H1 (cell line): Measurements from ENCODE around the gene LRWD1. TPM values are rescaled to one million over a fixed set of nuclear protein-coding genes. Genes with fewer than 3 reads are reported as not detected.

ENCODE experiments used
- CTCF ChIA-PET: fragments of 300-600 bp; sonication (Branson Sonifier 250); formaldehyde crosslinking; loops from one replicate; lab custom pipeline; 2021; ENCODE audit not compliant: partially characterized antibody; lab: Charles Lee
- POLR2A ChIA-PET: fragments of 300-600 bp; sonication (Branson Sonifier 250); formaldehyde crosslinking; loops from one replicate; lab custom pipeline; 2021; ENCODE audit warnings: inconsistent platforms; ENCODE audit not compliant: partially characterized antibody; lab: Charles Lee
- DNase-seq, 2 experiments: peaks; one replicate each; pipeline versions ENCODE4 v3.0.0 to v3.0.0-alpha.2; 2010 to 2022; ENCODE audit warnings: low spot score in 2 of 2, low read depth in 1 of 2, mixed read lengths in 1 of 2
- FAIRE-seq: peaks from 2 replicates; lab custom pipeline; 2011; peaks lifted over from hg19 to GRCh38; lab: Jason Lieb, UNC
- H2AFZ ChIP-seq: 2 replicates; pipeline ENCODE4 v1.8.1; 2012; ENCODE audit warnings: low read length, inconsistent platforms
- H2AK5ac ChIP-seq: 2 replicates; pipeline ENCODE4 v1.6.1; 2013; ENCODE audit warnings: low read depth, low read length
- H2BK120ac ChIP-seq: replicated peaks from 2 replicates; pipeline ENCODE3; 2013; ENCODE audit warnings: low read depth, low read length, inconsistent platforms
- H2BK12ac ChIP-seq: 2 replicates; pipeline ENCODE4 v1.6.1; 2013; ENCODE audit warnings: low read depth, low read length
- H2BK15ac ChIP-seq: 2 replicates; pipeline ENCODE4 v1.6.1; 2013; ENCODE audit warnings: low read length
- H2BK20ac ChIP-seq: 2 replicates; pipeline ENCODE4 v1.6.1; 2013; ENCODE audit warnings: low read length
- H2BK5ac ChIP-seq: 2 replicates; pipeline ENCODE4 v1.6.1; 2013; ENCODE audit warnings: low read depth, low read length
- H3K14ac ChIP-seq: 2 replicates; pipeline ENCODE4 v1.6.1; 2013; ENCODE audit warnings: inconsistent platforms; ENCODE audit not compliant: insufficient read length
- H3K18ac ChIP-seq: 2 replicates; pipeline ENCODE4 v1.6.1; 2013; ENCODE audit warnings: low read length; ENCODE audit errors: extremely low read depth
- H3K23ac ChIP-seq: 2 replicates; pipeline ENCODE4 v1.6.1; 2013; ENCODE audit warnings: inconsistent platforms; ENCODE audit not compliant: insufficient read length
- H3K23me2 ChIP-seq: 2 replicates; pipeline ENCODE4 v1.6.1; 2013; ENCODE audit warnings: low read depth, low read length
- H3K27ac ChIP-seq: 2 replicates; pipeline ENCODE4 v1.6.1; 2011; ENCODE audit warnings: low read depth, low read length, inconsistent platforms
- H3K27me3 ChIP-seq, 4 experiments: replicated peaks in 1 of 4; 1 replicate in 1 of 4; 2 replicates in 3 of 4; pipeline versions ENCODE4 v1.6.1 to v1.8.1; 2011 to 2013; ENCODE audit warnings: low read length in 3 of 4, mild to moderate bottlenecking in 3 of 4, inconsistent platforms in 2 of 4, mixed read lengths in 2 of 4, moderate library complexity in 1 of 4; ENCODE audit not compliant: control insufficient read depth in 3 of 4, insufficient read depth in 3 of 4; ENCODE audit errors: extremely low read depth in 1 of 4
- H3K36me3 ChIP-seq, 4 experiments: 2 replicates each; pipeline versions ENCODE4 v1.6.1 to v1.8.1; 2011 to 2013; ENCODE audit warnings: mild to moderate bottlenecking in 4 of 4, low read length in 3 of 4, moderate library complexity in 2 of 4, control low read depth in 1 of 4, inconsistent platforms in 1 of 4; ENCODE audit not compliant: insufficient read depth in 4 of 4, control insufficient read depth in 2 of 4
- H3K4ac ChIP-seq: replicated peaks from 2 replicates; pipeline ENCODE3; 2013; ENCODE audit warnings: low read length, low read depth, mixed read lengths, inconsistent platforms; ENCODE audit not compliant: insufficient read length
- H3K4me1 ChIP-seq, 4 experiments: replicated peaks in 1 of 4; 1 replicate in 1 of 4; 2 replicates in 3 of 4; pipeline versions ENCODE4 v1.6.1 to v1.8.1; 2011 to 2013; ENCODE audit warnings: low read length in 3 of 4, inconsistent platforms in 2 of 4, mixed read lengths in 1 of 4; ENCODE audit not compliant: insufficient read depth in 4 of 4, control insufficient read depth in 3 of 4
- H3K4me2 ChIP-seq, 2 experiments: 2 replicates each; pipeline versions ENCODE4 v1.6.1 to v1.8.1; 2011 to 2013; ENCODE audit warnings: low read depth in 2 of 2, low read length in 2 of 2, control low read depth in 1 of 2, inconsistent platforms in 1 of 2, mild to moderate bottlenecking in 1 of 2; ENCODE audit not compliant: insufficient read depth in 1 of 2
- H3K4me3 ChIP-seq, 4 experiments: fragments of 200-600, 300-600 bp in 1 of 4; sonication (generic), shearing (Covaris generic), sonication (Bioruptor Twin) in 1 of 4; 2 replicates each; pipeline versions ENCODE4 v1.5.1 to v1.8.1; 2011 to 2016; ENCODE audit warnings: low read length in 4 of 4, low read depth in 3 of 4, control low read depth in 2 of 4, inconsistent platforms in 2 of 4, mild to moderate bottlenecking in 2 of 4, mixed read lengths in 1 of 4, moderate library complexity in 1 of 4; ENCODE audit not compliant: insufficient read depth in 2 of 4; ENCODE audit errors: extremely low read depth in 1 of 4
- H3K56ac ChIP-seq: replicated peaks from 2 replicates; pipeline ENCODE3; 2013; ENCODE audit warnings: low read depth, mild to moderate bottlenecking, mixed read lengths, low read length, inconsistent platforms; ENCODE audit not compliant: insufficient read length
- H3K79me1 ChIP-seq: 2 replicates; pipeline ENCODE4 v1.6.1; 2013; ENCODE audit warnings: low read depth, low read length, control low read depth
- H3K79me2 ChIP-seq, 2 experiments: 2 replicates each; pipeline versions ENCODE4 v1.6.1 to v1.8.1; 2012 to 2013; ENCODE audit warnings: low read length in 2 of 2, mild to moderate bottlenecking in 2 of 2, inconsistent platforms in 1 of 2; ENCODE audit not compliant: insufficient read depth in 2 of 2, control insufficient read depth in 1 of 2
- H3K9ac ChIP-seq, 4 experiments: replicated peaks in 1 of 4; 1 replicate in 1 of 4; 2 replicates in 3 of 4; pipeline versions ENCODE4 v1.6.1 to v1.8.1; 2011 to 2013; ENCODE audit warnings: low read depth in 3 of 4, low read length in 3 of 4, control low read depth in 2 of 4, mild to moderate bottlenecking in 2 of 4, moderate library complexity in 2 of 4, inconsistent platforms in 1 of 4; ENCODE audit errors: extremely low read depth in 1 of 4
- H3K9me3 ChIP-seq, 2 experiments: 2 replicates each; pipeline versions ENCODE4 v1.6.1 to v1.8.1; 2012 to 2013; ENCODE audit warnings: mild to moderate bottlenecking in 2 of 2, moderate library complexity in 2 of 2, control low read depth in 1 of 2, inconsistent platforms in 1 of 2, low read depth in 1 of 2, low read length in 1 of 2, mixed read lengths in 1 of 2; ENCODE audit not compliant: insufficient read depth in 2 of 2
- H4K20me1 ChIP-seq, 2 experiments: replicated peaks in 1 of 2; 2 replicates each; pipeline versions ENCODE3 to v1.8.1; 2011 to 2013; ENCODE audit warnings: inconsistent platforms in 2 of 2, low read length in 2 of 2, mild to moderate bottlenecking in 1 of 2; ENCODE audit not compliant: insufficient read depth in 2 of 2, control insufficient read depth in 1 of 2
- H4K5ac ChIP-seq: 2 replicates; pipeline ENCODE4 v1.6.1; 2013; ENCODE audit warnings: low read length, low read depth, mixed read lengths, inconsistent platforms; ENCODE audit not compliant: insufficient read length
- H4K8ac ChIP-seq: 2 replicates; pipeline ENCODE4 v1.8.0; 2013; ENCODE audit warnings: mild to moderate bottlenecking, moderate library complexity, low read length, inconsistent platforms; ENCODE audit not compliant: insufficient read depth; ENCODE audit errors: extremely low read depth
- H4K91ac ChIP-seq: replicated peaks from 2 replicates; pipeline ENCODE3; 2013; ENCODE audit warnings: low read length, mixed read lengths, inconsistent platforms; ENCODE audit not compliant: insufficient read length
- TAF1 ChIP-seq: IDR thresholded peaks from 2 replicates; pipeline ENCODE4 v1.6.1; 2011; ENCODE audit warnings: mild to moderate bottlenecking, low read depth, low read length
- WGBS, 2 experiments: shearing (Covaris generic) in 1 of 2; methylation state at CpG; one replicate each; pipeline versions ENCODE4 v1.1.6 to v1.1.7; 2013 to 2015; ENCODE audit warnings: low lambda C conversion rate in 2 of 2, mixed read lengths in 2 of 2, inconsistent platforms in 1 of 2, low coverage in 1 of 2, missing lambda C conversion rate in 1 of 2; ENCODE audit not compliant: insufficient replicate concordance in 2 of 2, insufficient coverage in 1 of 2, insufficient read length in 1 of 2; ENCODE audit errors: extremely low coverage in 1 of 2, missing lambda C conversion rate in 1 of 2; 5-methylcytosine and 5-hydroxymethylcytosine counted together
- polyA plus RNA-seq, 7 experiments: library from polyadenylated mRNA; depleted of rRNA in 3 of 7; stranded (reverse) in 5 of 7; unstranded in 2 of 7; fragments of >200 nt in 5 of 7; fragments of 200-250 nt in 2 of 7; gene quantifications; 1 replicate in 5 of 7; 2 replicates in 1 of 7; 4 replicates in 1 of 7; pipeline versions ENCODE4 v1.2.1 to v1.2.3, GENCODE V29; 2011 to 2013; ENCODE audit warnings: missing spikeins in 2 of 7, mixed read lengths in 2 of 7
- total RNA-seq: library from RNA; stranded (reverse); fragmentation: NEBNext Ultra II Directional; extraction: Animal tissue kit (Norgen Biotek cat#: 25700); gene quantifications from 2 replicates; pipeline ENCODE4 v1.2.1, GENCODE V29; 2021

The LRWD1 gene
- total and polyA plus RNA-seq, 2 of the 8 experiments (the other 6 are each of a cell fraction or from before 2014, with no cell fraction given): 23.4 to 26.8 TPM

DNA sequence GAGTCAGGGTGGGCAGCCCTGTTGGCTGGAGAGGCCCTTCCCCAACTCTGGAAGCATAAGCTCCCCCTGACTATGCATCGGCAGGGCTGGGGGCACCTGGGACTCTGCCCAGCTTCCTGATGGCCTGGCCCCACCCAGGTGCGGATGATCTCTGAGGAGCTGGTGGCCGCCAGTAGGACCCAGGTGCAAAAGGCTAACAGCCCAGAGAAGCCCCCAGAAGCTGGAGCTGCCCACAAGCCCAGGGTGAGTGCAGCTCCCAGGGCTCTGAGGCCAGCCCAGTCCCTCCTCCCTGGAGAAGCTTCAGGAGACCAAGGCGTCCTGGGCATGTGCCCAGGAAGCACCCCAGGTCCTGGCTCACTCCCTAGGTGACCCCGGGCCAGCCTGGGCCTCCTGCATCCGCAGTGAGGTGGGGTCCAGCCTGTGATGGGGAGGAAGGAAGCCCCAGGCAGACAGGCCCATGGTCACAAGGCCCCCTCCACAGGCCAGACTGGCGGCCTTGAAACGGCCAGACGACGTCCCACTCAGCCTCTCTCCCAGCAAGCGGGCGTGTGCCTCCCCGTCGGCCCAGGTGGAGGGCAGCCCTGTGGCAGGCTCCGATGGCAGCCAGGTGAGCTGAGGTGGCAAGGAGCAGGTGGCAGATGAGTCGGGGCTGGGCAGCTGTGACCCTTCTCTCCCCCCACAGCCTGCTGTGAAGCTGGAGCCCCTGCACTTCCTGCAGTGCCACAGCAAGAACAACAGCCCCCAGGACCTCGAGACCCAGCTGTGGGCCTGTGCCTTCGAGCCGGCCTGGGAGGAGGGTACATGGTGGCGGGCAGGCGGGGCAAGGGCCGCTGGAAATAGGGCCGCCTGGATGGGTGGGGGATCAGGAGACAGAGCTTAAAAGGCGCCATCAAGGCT, 3.0 kb downstream of the LRWD1 start:
- Histone ChIP-seq H2BK120ac (no peak overlapping the region), H4K20me1 (peaks cover 0 to 11% of the 10 kb centered on the region in 2 experiments), H4K91ac (no peak overlapping the region), H3K79me2 (peaks cover 0 to 11% of the 10 kb centered on the region in 2 experiments; a peak in 2 of 4 replicates), H2BK15ac (no peak overlapping the region), H2BK12ac (no peak overlapping the region), H3K4ac (no peak overlapping the region), H2BK20ac (no peak overlapping the region), H4K8ac (no peak overlapping the region), H3K14ac (no peak overlapping the region), H3K4me3 (no peak overlapping the region), H3K36me3 (peaks cover 0 to 9% (median 3%) of the 10 kb centered on the region in 4 experiments; a peak in 5 of 8 replicates), H3K9me3 (no peaks in the 10 kb centered on the region), H3K79me1 (peaks cover 3% of the 10 kb centered on the region; the same call in 1 of the 2 replicates), H3K4me1 (peaks cover 0 to 10% (median 1%) of the 10 kb centered on the region in 4 experiments; a peak in 3 of 7 replicates), H3K27ac (no peak overlapping the region), H2AK5ac (no peak overlapping the region), H3K23ac (no peak overlapping the region), H3K18ac (no peak overlapping the region), H3K27me3 (no peaks in the 10 kb centered on the region; a peak in 1 of 7 replicates), H2BK5ac (no peak overlapping the region), H2AFZ (no peak overlapping the region), H3K9ac (no peak overlapping the region), H3K56ac (no peak overlapping the region), H3K4me2 (no peak overlapping the region), H4K5ac (no peak overlapping the region), H3K23me2 (peaks cover 5% of the 10 kb centered on the region; the same call in 1 of the 2 replicates)
- CTCF ChIA-PET: interaction anchor here (0.6 to 2.1 kb wide), 9 partner anchors 9 to 925 kb away, joined by 3 to 10 read pairs (median 3); no protein-coding TSS in a partner anchor
- DNase-seq (no peak), FAIRE-seq (no peak)
- POLR2A ChIA-PET: interaction anchor here (3.5 kb wide), 1 partner anchor 15 kb away, joined by 11 read pairs; no protein-coding TSS in a partner anchor
- 92% methylated on average over 20 of the region's 24 CpGs; no CpG with 5 or more reads in 1 of the 2 experiments for WGBS, 2 experiments
- no peak for TF ChIP-seq TAF1
